Measurements from ENCODE around the gene RASA3.

- no peak for TF ChIP-seq CTCF (IDR thresholded peaks at IDR 0.05; ENCODE audit: low read depth, low read length)
- no peak for TF ChIP-seq EZH2phosphoT487 (IDR thresholded peaks at IDR 0.05; ENCODE audit: low read depth)
These were observed 32.4 kb downstream of the RASA3 start for GRCh38 chr13:114099918-114100445.

All from OCI-LY3 (cell line).